GM18499 (cell line): Measurements from ENCODE around the gene ARFRP1.
"Not testable (repeated sequence)": the region's sequence is repeated elsewhere in the genome, so short reads cannot be mapped to it uniquely, and the experiment has no call there.

Experiments used
- ATAC-seq: cut with Tn5 transposase; IDR thresholded peaks from one replicate; pipeline ENCODE4 v1.9.1; 2021; ENCODE audit warnings: moderate number of reproducible peaks; ENCODE audit not compliant: insufficient read depth, unreplicated experiment

ARFRP1 gene

GRCh38 chr20:63659370-63659769 is 48.4 kb downstream of the ARFRP1 start:
- ATAC-seq = no peak

DNA sequence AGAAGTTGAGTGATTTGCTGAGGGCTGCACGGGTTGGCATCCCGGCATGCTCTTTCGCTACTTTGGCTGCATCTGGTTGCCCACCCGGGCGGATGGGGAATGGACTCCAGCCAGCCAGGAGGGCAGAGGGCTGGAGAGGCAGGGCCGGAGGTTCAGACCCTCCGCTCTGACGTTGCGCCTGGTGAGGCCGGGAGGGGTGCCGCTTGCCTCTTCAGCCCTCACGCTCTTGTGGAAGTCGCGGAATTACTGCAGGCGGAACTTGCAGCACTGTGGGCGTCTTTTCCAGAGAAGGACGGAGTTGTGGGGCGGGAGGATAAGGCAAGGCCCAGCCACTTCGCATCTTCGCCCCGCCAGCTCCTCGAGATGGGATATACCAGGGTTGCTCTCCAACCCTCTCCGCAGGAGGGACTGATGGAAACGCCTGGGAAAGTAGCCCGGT is 49.0 kb downstream of the ARFRP1 start:
- peak; percentile 19 for ATAC-seq

DNA sequence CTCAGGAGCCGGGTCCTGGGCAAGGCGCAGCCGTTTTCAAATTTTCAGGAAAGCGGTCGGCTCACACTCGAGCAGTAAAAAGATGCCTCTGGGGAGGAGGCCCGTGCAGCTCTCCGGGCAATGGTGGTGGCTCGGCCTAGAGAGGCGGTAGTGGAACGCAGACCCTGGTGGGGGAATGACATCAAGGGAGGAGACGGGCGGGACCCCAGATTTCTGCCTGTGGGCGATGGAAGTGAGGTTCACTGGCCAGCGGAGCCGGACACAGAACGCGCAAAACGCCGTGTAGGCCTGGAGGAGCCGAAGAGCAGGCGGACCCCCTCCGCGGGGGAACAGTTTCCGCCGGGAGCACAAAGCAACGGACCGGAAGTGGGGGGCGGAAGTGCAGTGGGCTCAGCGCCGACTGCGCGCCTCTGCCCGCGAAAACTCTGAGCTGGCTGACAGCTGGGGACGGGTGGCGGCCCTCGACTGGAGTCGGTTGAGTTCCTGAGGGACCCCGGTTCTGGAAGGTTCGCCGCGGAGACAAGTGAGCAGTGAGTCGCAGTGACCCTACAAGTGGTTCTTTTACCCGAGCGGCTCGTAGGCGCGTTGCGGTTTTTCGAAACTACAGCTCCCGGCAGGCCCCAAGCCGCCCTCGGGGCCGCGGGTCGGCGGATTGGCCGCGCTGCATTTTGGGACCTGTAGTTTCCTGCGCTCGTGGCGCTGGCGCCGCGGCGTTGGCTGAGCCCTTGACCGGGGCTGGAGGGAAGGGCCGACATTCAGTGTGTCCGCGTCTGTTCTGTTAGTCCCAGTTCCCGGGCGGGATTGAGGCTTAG is 49.6 kb downstream of the ARFRP1 start, which contains the start of gene RTEL1:
RTEL1 (plus strand) TSS at position 376 of the 812 bp plus-strand sequence. CDS start 1,091 bp downstream, outside the sequence.
- ATAC-seq = peak; percentile 74

- ATAC-seq = no peak
These were observed 50.4 kb downstream of the ARFRP1 start for GRCh38 chr20:63657260-63657936.

DNA sequence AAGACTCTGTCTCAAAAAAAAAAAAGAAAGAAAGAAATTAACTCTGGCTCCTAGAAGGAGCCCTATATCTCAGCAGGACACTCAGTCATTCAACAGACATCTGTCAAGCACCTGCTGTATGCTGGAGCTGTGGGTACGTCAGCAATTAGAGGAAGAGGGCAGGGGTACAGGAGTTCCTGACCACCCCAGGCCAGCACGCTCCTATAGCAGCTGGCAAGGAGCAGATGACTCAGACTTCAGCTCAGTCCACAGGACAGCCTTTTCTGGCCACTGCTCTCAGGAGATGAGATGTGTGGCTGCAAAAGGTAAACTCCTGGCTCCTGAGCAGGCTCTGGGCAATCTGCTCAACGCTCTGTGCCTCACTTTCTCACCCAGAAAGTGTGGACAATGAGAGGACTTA is 51.3 kb downstream of the ARFRP1 start:
- no peak for ATAC-seq

- no peak for ATAC-seq
These were observed 52.5 kb downstream of the ARFRP1 start for GRCh38 chr20:63655249-63655648.

GRCh38 chr20:63653974-63654668 is 53.7 kb downstream of the ARFRP1 start:
- no peak for ATAC-seq

DNA sequence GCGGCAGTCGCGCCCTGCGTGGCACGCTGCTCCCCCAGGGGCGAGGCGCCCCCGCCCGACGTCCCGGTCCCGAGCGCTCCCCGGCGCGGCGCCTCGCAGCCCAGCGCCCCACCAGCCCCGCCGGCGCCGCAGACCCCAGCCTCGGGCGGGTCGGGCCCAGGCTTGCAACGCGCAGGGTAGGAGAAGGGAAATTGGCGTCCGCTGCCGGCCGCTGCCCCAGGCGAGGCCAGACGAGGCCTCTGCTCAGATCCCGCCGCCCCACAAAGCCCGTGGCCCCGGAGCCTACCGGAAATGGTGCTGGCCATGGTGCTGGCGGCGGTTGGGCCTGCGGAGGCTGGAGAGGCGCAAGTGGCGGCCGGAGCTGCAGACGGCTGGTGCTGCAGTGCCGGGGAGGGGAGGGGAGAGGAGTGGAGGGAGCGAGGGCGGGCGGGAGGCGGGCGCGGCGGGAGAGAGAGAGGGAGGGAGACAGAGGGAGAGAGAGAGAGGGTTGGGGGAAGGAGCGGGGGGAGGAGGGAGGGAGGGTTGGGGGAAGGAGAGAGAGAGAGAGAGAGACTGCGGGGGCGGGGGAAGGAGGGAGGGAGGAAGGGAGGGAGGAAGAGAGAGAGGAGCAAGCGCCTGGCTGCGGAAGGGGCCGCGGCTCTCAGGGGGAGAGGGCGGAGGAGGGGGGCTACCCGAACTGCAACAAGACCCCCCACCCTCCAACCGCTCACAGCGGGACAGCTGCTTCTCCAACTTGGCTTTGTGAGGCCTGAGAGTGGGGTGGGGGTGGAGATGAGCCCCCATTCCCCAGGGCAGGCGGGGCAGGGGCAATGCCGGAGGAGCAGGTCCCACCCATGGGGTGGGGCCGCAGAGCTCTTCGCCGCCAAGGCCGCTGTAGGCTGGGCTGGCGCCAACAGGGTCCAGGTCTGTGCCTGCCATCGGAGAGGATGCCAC is 54.5 kb downstream of the ARFRP1 start, which contains the start of gene STMN3:
STMN3 (minus strand) TSS at position 384 of the 933 bp plus-strand sequence; CDS start at position 305, 79 bp downstream.
- ATAC-seq = no peak

GRCh38 chr20:63652192-63652980 is 55.4 kb downstream of the ARFRP1 start:
- ATAC-seq = no peak

DNA sequence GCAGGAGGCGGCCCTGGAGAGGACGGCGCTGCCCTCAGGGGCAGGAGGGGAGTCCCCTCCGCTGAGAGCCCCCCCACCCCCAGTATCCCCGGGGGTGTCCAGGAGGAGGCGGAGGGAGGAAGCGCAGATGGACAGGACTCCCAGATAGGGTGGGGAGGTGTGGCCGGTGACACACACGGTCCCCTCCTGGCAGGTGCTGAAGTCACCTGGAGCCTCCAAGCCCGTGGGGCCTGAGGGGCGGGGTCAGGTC is 55.9 kb downstream of the ARFRP1 start:
- ATAC-seq = no peak

DNA sequence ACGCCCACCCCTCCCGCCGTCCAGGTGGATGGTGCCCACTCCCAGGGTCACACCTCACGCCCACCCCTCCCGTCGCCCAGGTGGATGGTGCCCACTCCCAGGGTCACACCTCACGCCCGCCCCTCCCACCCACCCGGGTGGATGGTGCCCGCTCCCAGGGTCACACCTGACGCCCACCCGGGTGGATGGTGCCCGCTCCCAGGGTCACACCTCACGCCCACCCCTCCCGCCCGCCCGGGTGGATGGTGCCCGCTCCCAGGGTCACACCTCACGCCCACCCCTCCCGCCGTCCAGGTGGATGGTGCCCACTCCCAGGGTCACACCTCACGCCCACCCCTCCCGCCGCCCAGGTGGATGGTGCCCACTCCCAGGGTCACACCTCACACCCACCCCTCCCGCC is 57.3 kb downstream of the ARFRP1 start:
- not testable (repeated sequence) for ATAC-seq

DNA sequence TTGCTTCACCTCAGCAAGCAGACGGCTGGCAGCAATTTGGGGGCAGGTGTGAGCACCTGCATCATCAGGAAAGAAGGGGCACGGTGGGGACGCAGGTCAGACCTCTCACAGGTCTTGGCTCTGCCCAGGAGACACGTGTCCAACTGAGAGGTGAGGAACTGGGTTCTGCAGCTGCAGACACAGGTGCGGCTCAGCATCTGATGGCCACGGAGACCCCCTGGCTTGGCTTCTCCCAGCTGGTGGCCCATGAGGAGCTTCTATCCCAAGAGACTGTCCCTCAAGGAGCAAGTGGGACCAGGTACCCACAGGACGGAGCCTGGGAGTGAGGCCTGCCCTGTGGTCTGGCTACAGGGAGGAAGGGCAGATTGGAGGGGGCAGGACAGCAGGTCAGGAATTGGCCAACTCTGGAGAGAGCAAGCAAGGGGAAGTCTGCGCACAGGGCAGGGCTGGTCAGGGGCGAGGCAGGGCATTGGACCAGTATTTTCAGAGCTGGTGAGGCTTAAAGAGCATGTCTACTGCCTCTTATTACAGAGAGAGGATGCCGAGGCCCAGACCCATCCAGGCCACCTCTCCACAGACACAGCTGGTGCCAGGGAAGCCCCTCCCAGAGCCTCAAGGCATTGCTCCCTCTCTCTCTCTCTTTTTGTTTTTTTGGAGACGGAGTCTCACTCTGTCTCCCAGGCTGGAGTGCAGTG is 58.7 kb downstream of the ARFRP1 start:
- no peak for ATAC-seq
